ENCODE data around the gene DNAH17. TPM values are rescaled to one million over a fixed set of nuclear protein-coding genes. Genes with fewer than 3 reads are reported as not detected.

Gene DNAH17
- polyA plus RNA-seq, 10 donors = 0.98 to 3.9 (median 1.6) TPM

GRCh38 chr17:78416791-78417530 is 160.2 kb downstream of the DNAH17 start:
- DNase-seq = peak in 2 of 3 donors; percentile 48 to 72

GRCh38 chr17:78415821-78416711 is 161.1 kb downstream of the DNAH17 start:
- DNase-seq = no peak

- no peak for DNase-seq
Observed at GRCh38 chr17:78414178-78415162, 162.7 kb downstream of the DNAH17 start.

- no peak for DNase-seq
Observed at GRCh38 chr17:78412403-78412802, 164.8 kb downstream of the DNAH17 start.

- no peak for DNase-seq
Observed at GRCh38 chr17:78411241-78411857, 165.8 kb downstream of the DNAH17 start.

- no peak for DNase-seq
Observed at GRCh38 chr17:78409191-78409928, 167.8 kb downstream of the DNAH17 start.

GRCh38 chr17:78408476-78409050 is 168.6 kb downstream of the DNAH17 start:
- no peak for DNase-seq

GRCh38 chr17:78407387-78408000 is 169.7 kb downstream of the DNAH17 start:
- DNase-seq = no peak

- no peak for DNase-seq
Observed at GRCh38 chr17:78406920-78407319, 170.3 kb downstream of the DNAH17 start.

- DNase-seq = no peak
Observed at GRCh38 chr17:78406396-78406795, 170.8 kb downstream of the DNAH17 start.

GRCh38 chr17:78403822-78404221 is 173.4 kb downstream of the DNAH17 start:
- DNase-seq = no peak

- peak in 1 of 3 donors; percentile 8 for DNase-seq
Observed at GRCh38 chr17:78401891-78402290, 175.3 kb downstream of the DNAH17 start.

- peak in 1 of 3 donors; percentile 4 for DNase-seq
Observed at GRCh38 chr17:78401246-78401645, 175.9 kb downstream of the DNAH17 start.

GRCh38 chr17:78400581-78401240 is 176.5 kb downstream of the DNAH17 start:
- DNase-seq = no peak

- no peak for DNase-seq
Observed at GRCh38 chr17:78399693-78400144, 177.5 kb downstream of the DNAH17 start.

- DNase-seq = no peak
Observed at GRCh38 chr17:78399028-78399692, 178.0 kb downstream of the DNAH17 start.

- no peak for DNase-seq
Observed at GRCh38 chr17:78398390-78398789, 178.8 kb downstream of the DNAH17 start.

- DNase-seq = no peak
Observed at GRCh38 chr17:78397681-78398101, 179.5 kb downstream of the DNAH17 start.
